UCSD-AML1 (cell line): ENCODE results near the gene WNT16.
"Not testable (repeated sequence)": the region's sequence is repeated elsewhere in the genome, so short reads cannot be mapped to it uniquely, and the experiment has no call there.

Source experiments
- DNase-seq: peaks from one replicate; lab custom pipeline; 2025; ENCODE audit not compliant: unreplicated experiment; lab: John Stamatoyannopoulos, UW

Gene WNT16, protein sequence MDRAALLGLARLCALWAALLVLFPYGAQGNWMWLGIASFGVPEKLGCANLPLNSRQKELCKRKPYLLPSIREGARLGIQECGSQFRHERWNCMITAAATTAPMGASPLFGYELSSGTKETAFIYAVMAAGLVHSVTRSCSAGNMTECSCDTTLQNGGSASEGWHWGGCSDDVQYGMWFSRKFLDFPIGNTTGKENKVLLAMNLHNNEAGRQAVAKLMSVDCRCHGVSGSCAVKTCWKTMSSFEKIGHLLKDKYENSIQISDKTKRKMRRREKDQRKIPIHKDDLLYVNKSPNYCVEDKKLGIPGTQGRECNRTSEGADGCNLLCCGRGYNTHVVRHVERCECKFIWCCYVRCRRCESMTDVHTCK

DNA sequence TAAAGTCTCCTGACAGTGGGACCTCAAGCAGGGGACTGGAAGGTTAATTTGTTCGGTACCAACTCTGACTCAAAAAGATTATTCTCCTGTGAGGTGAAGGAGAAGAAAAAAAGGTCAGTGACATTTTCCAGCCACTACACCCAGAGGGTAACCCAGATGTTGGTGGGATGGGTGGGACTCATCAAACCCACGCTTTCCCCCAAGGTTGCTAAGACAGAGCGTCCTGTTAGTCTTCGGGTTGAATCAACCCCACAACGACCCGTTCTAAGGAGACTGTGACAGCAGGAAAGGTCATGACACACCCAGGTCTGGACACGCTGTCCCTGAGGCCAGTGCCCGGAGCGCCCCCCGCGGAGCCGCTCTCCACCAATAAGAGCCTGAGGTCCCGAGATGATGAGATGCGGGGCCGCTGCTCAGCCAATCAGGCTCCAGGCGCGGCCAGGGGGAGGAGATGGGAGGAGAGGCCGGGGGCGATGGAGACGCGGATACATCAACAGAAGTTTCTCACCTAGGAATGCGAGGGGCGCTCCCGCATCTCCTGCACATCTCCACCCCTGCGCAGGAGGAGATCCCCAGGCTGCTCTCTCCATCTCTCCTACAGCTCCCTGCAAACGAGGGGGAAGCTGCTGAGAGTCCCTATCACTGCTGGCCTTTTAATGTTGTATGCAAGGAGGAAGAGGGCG lies at the start of gene WNT16:
TSS of gene WNT16 (plus strand) at position 493 of the 683 bp plus-strand sequence. CDS start 293 bp downstream, outside the sequence.
- no peak for DNase-seq

DNA sequence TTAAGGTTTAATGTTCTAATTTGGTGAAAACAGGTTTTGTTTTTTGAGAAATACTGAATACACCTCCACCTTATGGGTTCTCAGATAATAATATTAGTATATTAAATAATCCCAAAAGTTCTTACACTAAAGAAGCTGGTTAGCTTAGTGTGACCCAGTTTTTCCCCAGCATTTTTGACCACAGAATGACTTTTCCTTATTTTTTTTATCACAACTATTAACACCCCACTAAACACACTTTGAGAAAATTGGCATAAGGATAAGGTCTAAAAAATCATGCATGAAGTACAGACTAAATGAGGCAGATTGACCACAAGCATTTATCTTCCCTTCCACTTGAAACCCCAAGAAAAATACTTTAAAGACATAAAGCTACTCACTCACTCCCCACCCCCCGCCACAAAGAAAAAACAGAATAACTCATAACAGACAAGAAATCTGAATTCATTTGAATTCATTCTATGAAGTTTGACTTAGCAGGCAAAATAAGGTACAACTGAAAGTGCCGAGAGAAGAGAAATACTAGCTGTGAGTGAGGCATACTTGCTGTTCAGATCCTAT lies 49.7 kb upstream of the WNT16 start:
- no peak for DNase-seq

DNA sequence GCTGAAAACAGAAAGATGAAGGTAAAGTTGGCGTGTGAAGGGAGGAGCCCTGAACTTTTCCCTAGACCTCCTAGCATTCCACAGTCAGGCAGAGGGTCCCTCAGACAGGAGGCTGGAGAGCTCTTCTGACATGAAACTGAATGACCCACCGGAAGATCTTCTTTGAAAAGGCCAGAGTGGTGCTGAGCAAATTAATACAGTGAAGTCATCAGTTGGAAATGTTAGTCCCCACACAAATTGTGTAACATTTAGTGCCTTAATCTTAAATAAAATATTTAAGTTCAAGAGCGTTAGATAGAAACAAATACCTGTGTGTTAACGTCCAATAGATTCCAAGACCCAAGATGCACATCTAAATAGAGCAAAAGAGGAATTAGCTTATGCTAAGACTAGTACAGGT lies 49.0 kb upstream of the WNT16 start:
- DNase-seq: no peak

- no peak for DNase-seq
Observed at GRCh38 chr7:121280656-121281055, 48.1 kb upstream of the WNT16 start.

DNA sequence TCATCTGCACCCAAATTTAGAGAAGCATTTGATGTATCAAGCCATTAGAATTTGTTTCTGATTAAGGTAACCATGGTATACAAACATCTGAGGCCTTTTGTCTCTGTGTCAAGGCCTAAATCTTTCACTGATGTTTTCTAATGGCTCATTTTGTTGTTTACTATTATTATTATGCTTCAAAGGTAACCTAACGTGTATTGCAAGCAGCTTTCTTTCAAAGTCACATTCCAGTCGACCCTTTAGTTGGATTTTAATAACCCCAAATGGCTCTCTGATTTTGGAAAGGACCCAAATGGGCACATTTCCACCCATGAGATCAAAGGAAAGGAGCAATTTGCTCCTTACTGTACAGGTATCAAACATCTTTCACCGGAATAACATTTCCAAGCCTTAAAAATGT lies 46.7 kb upstream of the WNT16 start:
- no peak for DNase-seq

- DNase-seq: no peak
Observed at GRCh38 chr7:121285066-121285667, 43.6 kb upstream of the WNT16 start.

- DNase-seq: no peak
Observed at GRCh38 chr7:121286186-121286585, 42.6 kb upstream of the WNT16 start.

- no peak for DNase-seq
Observed at GRCh38 chr7:121286742-121287734, 41.8 kb upstream of the WNT16 start.

DNA sequence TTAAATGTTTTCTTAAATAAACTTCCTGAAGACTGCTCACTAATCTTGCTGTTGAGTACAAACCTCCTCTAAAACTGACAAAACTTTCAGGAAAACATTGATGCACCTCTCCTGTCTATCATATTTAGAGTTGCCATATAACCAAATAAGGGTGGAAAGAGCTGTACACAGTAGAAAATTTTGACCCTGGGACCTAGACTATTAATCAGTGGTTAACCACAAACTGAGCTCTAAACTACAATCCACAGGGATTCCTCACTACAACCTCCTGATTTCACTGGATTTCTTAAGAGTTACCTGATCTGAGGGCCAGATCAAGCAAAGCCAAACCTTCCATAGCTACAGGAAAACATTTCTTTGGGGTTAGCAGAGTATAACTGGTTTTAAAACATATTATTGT lies 39.9 kb upstream of the WNT16 start:
- no peak for DNase-seq

DNA sequence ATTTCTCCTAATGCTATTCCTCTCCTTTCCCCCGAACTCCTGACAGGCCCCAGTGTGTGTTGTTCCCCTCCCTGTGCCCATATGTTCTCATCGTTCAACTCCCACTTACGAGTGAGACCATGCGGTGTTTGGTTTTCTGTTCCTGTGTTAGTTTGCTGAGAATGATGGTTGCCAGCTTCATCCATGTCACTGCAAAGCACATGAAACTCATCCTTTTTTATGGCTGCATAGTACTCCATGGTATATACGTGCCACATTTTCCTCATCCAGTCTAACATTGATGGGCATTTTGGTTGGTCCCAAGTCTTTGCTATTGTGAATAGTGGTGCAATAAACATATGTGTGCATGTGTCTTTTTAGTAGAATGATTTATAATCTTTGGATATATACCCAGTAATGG lies 38.9 kb upstream of the WNT16 start:
- not testable (repeated sequence) for DNase-seq

- DNase-seq: no peak
Observed at GRCh38 chr7:121294448-121294992, 34.3 kb upstream of the WNT16 start.

- DNase-seq: no peak
Observed at GRCh38 chr7:121297843-121298242, 31.0 kb upstream of the WNT16 start.

DNA sequence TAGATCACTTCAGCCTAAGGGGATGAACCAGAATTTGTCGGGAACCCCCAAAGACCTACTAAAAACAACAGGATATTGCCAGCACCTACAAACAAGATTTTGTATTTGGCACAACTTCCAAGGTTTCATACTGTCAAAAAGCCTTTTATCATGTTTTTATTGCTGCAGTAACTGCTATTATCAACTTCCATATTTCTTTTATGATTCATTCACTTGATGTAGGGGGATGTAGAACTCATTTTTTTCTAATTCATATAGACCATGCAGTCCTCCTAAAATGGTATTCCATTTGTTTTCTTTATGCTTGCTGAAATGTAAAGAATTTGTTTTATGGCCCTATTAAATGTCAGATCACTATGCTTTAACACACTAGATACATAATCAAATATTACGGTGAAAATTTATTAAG lies 30.0 kb upstream of the WNT16 start:
- no peak for DNase-seq

- no peak for DNase-seq
Observed at GRCh38 chr7:121300685-121301420, 27.9 kb upstream of the WNT16 start.

DNA sequence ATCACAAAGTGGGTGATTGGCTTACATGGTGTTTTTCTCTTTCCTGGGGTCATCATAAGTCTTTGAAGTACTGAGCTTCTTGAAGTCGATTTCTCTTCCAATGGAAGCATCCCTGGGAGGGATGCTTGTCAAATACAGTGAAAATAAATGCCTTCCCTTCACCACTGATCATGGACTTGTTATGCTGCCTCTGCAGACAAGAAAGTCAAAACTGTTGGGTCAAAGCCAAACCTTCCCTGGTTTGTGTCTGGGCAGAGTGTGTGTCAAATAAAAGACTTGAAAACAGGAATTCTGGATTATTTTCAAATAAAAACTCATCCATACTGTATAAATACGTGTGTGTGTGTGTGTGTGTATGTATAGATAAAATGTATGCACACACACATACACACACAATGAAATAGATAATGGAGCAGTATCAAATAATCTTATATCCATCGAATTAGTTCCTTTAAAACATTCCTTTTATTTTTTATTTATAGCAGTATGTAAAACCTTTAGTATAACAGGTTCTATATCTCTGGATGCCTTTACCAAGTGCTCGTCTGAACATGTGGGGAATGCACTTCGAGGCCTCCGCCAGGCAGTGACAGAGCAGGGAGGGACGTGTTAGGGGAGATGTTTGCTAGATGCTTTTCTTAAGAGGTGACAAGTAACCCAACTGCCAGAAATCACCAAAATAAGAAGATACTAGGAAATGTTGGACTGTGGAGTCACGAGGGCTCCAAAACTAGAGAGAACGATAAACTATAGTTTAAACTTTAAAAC lies 27.2 kb upstream of the WNT16 start:
- no peak for DNase-seq

- no peak for DNase-seq
Observed at GRCh38 chr7:121302214-121302745, 26.5 kb upstream of the WNT16 start.

GRCh38 chr7:121303422-121304101 lies 25.2 kb upstream of the WNT16 start:
- no peak for DNase-seq

DNA sequence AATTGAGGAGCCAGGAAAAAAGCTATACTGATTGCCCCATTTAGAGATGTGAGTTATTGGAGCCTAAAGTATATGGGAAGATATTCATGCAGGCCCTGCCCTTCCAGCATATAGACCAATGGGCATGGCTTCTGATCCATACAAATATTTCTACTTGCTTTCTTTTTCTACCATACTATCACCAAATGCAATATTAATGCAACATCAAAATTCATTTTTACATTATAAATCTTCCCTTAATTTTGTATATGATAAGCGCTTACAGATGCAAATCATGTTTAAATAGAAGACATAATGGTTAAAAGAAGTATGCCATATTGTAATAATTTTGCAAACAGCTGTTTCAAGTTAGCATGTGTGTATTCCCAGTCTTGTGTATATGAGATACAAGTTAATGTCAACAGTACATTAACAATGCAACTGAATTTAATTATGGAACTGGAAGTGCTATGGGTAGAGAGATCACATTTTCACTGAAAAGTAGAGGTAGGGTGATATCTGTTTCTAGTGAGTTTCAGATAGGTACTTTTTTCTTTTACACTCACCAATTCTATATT lies 24.6 kb upstream of the WNT16 start:
- DNase-seq: no peak
